MCF 10A (cell line): ENCODE results near the gene CAVIN2. TPM values are rescaled to one million over a fixed set of nuclear protein-coding genes. Genes with fewer than 3 reads are reported as not detected.

ENCODE experiments used
- BruUV-seq: library from RNA; stranded (reverse); fragments of 400-500 nt; replicated peaks from 2 replicates; lab custom pipeline; 2021; lab: Mats Ljungman, UMichigan
- CTCF ChIA-PET: fragments of 300-600 bp; sonication (Branson Sonifier 250); formaldehyde crosslinking; extraction: SDS; loops from one replicate; lab custom pipeline; 2021; ENCODE audit warnings: antibody characterized with exemption, inconsistent platforms; lab: Yijun Ruan, JAX
- POLR2A ChIA-PET: fragments of 300-600, 350-650 bp; sonication (Branson Sonifier 250); formaldehyde crosslinking; extraction: SDS; loops from one replicate; lab custom pipeline; 2020; ENCODE audit warnings: antibody characterized with exemption, inconsistent platforms; lab: Yijun Ruan, JAX
- DNase-seq: peaks from one replicate; pipeline ENCODE4 v3.0.0-alpha.2; 2018; ENCODE audit not compliant: unreplicated experiment
- H3K27ac Mint-ChIP-seq: one replicate; pipeline ENCODE4 v1.8.0; 2022; ENCODE audit warnings: mild to moderate bottlenecking, low read depth, mixed read lengths; ENCODE audit not compliant: unreplicated experiment
- H3K27me3 Mint-ChIP-seq: one replicate; pipeline ENCODE4 v1.8.0; 2022; ENCODE audit warnings: mixed read lengths; ENCODE audit not compliant: insufficient read depth, unreplicated experiment
- H3K36me3 Mint-ChIP-seq: one replicate; pipeline ENCODE4 v1.8.0; 2022; ENCODE audit warnings: mild to moderate bottlenecking, moderate library complexity, mixed read lengths; ENCODE audit not compliant: insufficient read depth, unreplicated experiment
- H3K4me1 Mint-ChIP-seq: one replicate; pipeline ENCODE4 v1.8.0; 2022; ENCODE audit warnings: mixed read lengths; ENCODE audit not compliant: insufficient read depth, unreplicated experiment
- H3K4me3 Mint-ChIP-seq: one replicate; pipeline ENCODE4 v1.8.0; 2022; ENCODE audit warnings: mild to moderate bottlenecking, moderate library complexity, mixed read lengths; ENCODE audit not compliant: unreplicated experiment
- H3K9me3 Mint-ChIP-seq: one replicate; pipeline ENCODE4 v1.8.0; 2022; ENCODE audit warnings: mixed read lengths; ENCODE audit not compliant: unreplicated experiment
- intact Hi-C: fragments of 100-400 bp; cut with micrococcal nuclease; formaldehyde crosslinking; loops from 2 replicates; pipeline ENCODE4 v1.14.1; 2022
- total RNA-seq: library from RNA; stranded (reverse); gene quantifications from 2 replicates; pipeline ENCODE4 v1.2.3, GENCODE V29; 2022
- TF ChIP-seq, protein P1 (sequence below): fragments of 200-600 bp; IDR thresholded peaks from one replicate; pipeline ENCODE4 v1.8.0; 2022; ENCODE audit warnings: antibody characterized with exemption, mild to moderate bottlenecking; ENCODE audit not compliant: unreplicated experiment

CAVIN2 gene
- total RNA-seq, 1 experiment from 2014 or later = 16.4 TPM

DNA sequence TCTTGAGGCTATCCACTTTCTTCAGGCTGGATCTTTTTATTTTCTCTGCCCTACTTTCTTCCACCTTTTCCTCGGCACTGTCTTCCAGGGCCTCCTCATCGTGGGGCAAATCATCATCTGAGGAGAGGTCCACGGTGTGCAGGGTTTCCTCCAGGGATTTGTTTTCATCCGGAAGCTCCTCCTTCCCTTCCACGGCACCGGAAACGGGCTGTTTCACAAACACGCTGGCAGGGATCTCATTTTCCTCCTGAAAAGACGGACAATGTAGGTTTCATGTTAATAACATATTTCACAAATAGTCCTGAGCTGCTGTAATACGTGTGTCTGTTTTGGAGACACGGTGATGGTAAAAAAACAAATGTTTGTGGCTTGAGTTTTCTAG is 10.4 kb downstream of the CAVIN2 start:
- no peak overlapping the region for H3K27ac Mint-ChIP-seq
- intact Hi-C loops = no loop called here
- ChIA-PET CTCF (interaction anchor here (0.7 to 1.1 kb wide), 3 partner anchors 11 to 60 kb away, joined by 4 to 6 read pairs (median 5); partner anchors contain the start of gene CAVIN2), POLR2A (interaction anchor here (4.2 kb wide), 1 partner anchor 10 kb away, joined by 29 read pairs; the partner anchor contains the start of gene CAVIN2)
- no peak overlapping the region for H3K4me3 Mint-ChIP-seq
- no peaks in the 10 kb centered on the region for H3K9me3 Mint-ChIP-seq
- BruUV-seq = no TSS peak
- H3K27me3 Mint-ChIP-seq = no peaks in the 10 kb centered on the region
- H3K4me1 Mint-ChIP-seq = peaks cover 17% of the 10 kb centered on the region
- TF ChIP-seq, protein P1, sequence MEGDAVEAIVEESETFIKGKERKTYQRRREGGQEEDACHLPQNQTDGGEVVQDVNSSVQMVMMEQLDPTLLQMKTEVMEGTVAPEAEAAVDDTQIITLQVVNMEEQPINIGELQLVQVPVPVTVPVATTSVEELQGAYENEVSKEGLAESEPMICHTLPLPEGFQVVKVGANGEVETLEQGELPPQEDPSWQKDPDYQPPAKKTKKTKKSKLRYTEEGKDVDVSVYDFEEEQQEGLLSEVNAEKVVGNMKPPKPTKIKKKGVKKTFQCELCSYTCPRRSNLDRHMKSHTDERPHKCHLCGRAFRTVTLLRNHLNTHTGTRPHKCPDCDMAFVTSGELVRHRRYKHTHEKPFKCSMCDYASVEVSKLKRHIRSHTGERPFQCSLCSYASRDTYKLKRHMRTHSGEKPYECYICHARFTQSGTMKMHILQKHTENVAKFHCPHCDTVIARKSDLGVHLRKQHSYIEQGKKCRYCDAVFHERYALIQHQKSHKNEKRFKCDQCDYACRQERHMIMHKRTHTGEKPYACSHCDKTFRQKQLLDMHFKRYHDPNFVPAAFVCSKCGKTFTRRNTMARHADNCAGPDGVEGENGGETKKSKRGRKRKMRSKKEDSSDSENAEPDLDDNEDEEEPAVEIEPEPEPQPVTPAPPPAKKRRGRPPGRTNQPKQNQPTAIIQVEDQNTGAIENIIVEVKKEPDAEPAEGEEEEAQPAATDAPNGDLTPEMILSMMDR = no peak
- DNase-seq = no peak
- H3K36me3 Mint-ChIP-seq = peaks cover 33% of the 10 kb centered on the region

DNA sequence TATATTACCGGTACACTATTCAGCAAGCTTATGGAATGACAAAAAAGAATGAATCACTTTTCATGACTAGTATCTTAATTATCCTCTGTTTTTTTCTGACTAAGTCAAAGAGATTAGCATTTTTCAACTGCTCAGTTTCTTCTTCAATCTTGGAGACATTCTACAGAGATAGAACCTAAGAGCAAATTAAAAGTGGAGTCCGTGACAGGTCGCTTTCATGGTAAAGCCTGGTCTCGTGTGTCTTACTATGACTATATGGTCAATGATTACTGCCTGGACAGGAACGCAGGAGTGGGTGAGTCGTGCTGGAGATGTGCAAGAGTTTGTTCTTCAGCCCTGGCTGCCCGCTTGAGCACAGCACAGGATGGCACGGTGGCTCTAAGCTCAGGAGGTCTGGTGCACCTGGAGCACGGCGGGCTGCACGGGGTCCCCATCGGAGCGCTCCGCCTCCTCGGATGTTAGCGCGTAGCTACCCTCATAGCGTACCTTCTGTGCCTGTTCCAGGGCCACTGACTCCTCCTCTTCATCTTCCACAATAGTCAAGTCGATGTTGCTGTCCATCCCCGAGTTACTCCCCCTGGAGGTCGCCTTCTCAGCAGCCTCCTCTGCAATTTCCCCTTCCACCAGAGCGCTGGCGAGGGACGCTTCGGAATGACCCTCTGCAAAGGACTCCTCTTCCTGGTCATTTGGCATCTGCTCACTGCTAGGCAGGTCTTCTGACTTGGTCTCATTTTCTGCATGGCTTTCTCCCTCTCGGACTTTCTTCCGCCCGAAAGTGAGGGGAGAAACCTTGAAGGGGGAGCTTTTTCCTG is 11.1 kb downstream of the CAVIN2 start:
- H3K27me3 Mint-ChIP-seq = no peaks in the 10 kb centered on the region
- CTCF ChIA-PET = interaction anchor here (0.6 to 1.8 kb wide), 5 partner anchors 11 to 326 kb away, joined by 3 to 7 read pairs (median 3); no protein-coding TSS in a partner anchor
- H3K4me3 Mint-ChIP-seq = no peak overlapping the region
- BruUV-seq = no TSS peak
- no peaks in the 10 kb centered on the region for H3K9me3 Mint-ChIP-seq
- H3K27ac Mint-ChIP-seq = no peak overlapping the region
- H3K4me1 Mint-ChIP-seq = peaks cover 14% of the 10 kb centered on the region
- intact Hi-C loops = no loop called here
- POLR2A ChIA-PET = interaction anchor here (0.9 to 4.2 kb wide), 3 partner anchors 9 to 60 kb away, joined by 3 to 29 read pairs (median 4); partner anchors contain the start of gene CAVIN2
- DNase-seq = no peak
- TF ChIP-seq, protein P1 = no peak
- H3K36me3 Mint-ChIP-seq = peaks cover 33% of the 10 kb centered on the region

DNA sequence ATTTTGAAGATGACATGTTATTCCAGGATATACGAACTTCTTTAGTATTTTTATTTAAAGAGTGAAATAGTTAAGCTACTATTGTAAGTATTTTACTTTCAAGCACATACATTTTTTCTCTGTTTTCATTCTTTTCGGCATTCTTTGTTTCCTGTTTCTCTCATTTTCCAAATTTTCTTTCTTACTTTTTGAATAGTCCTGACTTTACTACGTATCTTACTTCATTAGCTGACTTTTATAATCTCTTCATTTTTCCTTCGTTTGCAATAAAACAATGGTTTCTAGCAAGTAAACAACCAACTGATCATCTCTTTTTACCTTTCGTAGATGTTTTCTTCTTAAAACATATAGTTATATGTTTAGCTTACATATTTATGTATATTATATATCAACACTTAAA is 11.8 kb downstream of the CAVIN2 start:
- H3K4me3 Mint-ChIP-seq = no peak overlapping the region
- BruUV-seq = TSS peak; percentile 15
- peaks cover 8% of the 10 kb centered on the region for H3K4me1 Mint-ChIP-seq
- POLR2A ChIA-PET = interaction anchor here (0.8 to 4.2 kb wide), 4 partner anchors 8 to 158 kb away, joined by 3 to 29 read pairs (median 4); partner anchors contain the start of genes CAVIN2 and NABP1
- H3K9me3 Mint-ChIP-seq = no peaks in the 10 kb centered on the region
- no peaks in the 10 kb centered on the region for H3K27me3 Mint-ChIP-seq
- TF ChIP-seq, protein P1 = no peak
- intact Hi-C loops = no loop called here
- no peak overlapping the region for H3K27ac Mint-ChIP-seq
- peaks cover 33% of the 10 kb centered on the region for H3K36me3 Mint-ChIP-seq
- no peak for DNase-seq
- CTCF ChIA-PET = interaction anchor here (0.6 to 1.8 kb wide), 5 partner anchors 10 to 327 kb away, joined by 3 to 7 read pairs (median 3); no protein-coding TSS in a partner anchor

DNA sequence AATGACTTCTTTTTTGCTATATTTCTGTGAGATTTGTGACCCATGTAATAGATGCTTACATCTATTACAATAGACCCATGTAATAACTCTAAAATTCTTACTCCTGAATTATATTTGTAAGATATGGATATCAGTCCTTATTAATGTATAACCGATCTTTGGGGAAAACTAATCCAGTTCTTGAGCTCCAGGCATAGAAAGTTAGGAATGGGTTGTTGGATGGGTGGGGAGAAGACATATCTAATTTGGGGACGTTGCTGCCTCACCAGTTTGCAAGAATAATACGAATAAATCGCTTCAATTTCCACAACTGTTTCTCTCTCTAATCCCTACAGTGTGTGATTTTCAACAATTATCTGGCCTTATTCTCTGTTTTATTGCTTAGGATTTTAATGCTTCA is 13.5 kb downstream of the CAVIN2 start:
- intact Hi-C loops = no loop called here
- TF ChIP-seq, protein P1 = no peak
- POLR2A ChIA-PET = interaction anchor here (4.2 kb wide), 1 partner anchor 13 kb away, joined by 29 read pairs; the partner anchor contains the start of gene CAVIN2
- Mint-ChIP-seq H3K4me3 (no peak overlapping the region), H3K9me3 (no peaks in the 10 kb centered on the region), H3K27me3 (no peaks in the 10 kb centered on the region), H3K27ac (no peak overlapping the region), H3K36me3 (peaks cover 25% of the 10 kb centered on the region), H3K4me1 (no peaks in the 10 kb centered on the region)
- CTCF ChIA-PET = interaction anchor here (0.7 to 1.5 kb wide), 2 partner anchors 21 to 216 kb away, joined by 3 to 5 read pairs; no protein-coding TSS in a partner anchor
- BruUV-seq = no TSS peak
- DNase-seq = no peak
